HCT116 (cell line): ENCODE data around the gene STEAP4. TPM values are rescaled to one million over a fixed set of nuclear protein-coding genes. Genes with fewer than 3 reads are reported as not detected.

ENCODE experiments used
- ATAC-seq: fragments of 200-7000 bp; cut with Tn5 transposase; 2 replicates; pipeline ENCODE4 v1.9.1; 2020; ENCODE audit warnings: mild to moderate bottlenecking, moderate library complexity
- BruUV-seq: library from RNA; stranded (reverse); fragments of 400-500 nt; replicated peaks from 2 replicates; lab custom pipeline; 2021; lab: Mats Ljungman, UMichigan
- CTCF ChIA-PET: fragments of 300-600 bp; sonication (Branson Sonifier 250); formaldehyde crosslinking; loops from one replicate; lab custom pipeline; 2021; ENCODE audit warnings: antibody characterized with exemption; lab: Charles Lee
- POLR2A ChIA-PET: fragments of 300-600, 350-600 bp; sonication (Branson Sonifier 250); formaldehyde crosslinking; loops from one replicate; lab custom pipeline; 2021; ENCODE audit warnings: antibody characterized with exemption; lab: Charles Lee
- RAD21 ChIA-PET, 2 experiments: fragments of 300-600 bp; sonication (Branson Sonifier 250); formaldehyde crosslinking; loops; one replicate each; lab custom pipeline; 2023; ENCODE audit warnings: low total read pairs in 2 of 2; ENCODE audit not compliant: uncharacterized antibody in 2 of 2, unreplicated experiment in 2 of 2, low non-redundant PET in 1 of 2; lab: Charles Lee
- DNase-seq: peaks from one replicate; pipeline ENCODE4 v3.0.0-alpha.2; 2010; ENCODE audit warnings: low read depth, low spot score
- H2AFZ ChIP-seq: fragments of 200-600 bp; shearing (Covaris generic), sonication (generic); 2 replicates; pipeline ENCODE4 v1.6.1; 2017; ENCODE audit warnings: low read depth, mixed run types, mixed read lengths, antibody characterized with exemption, low read length; ENCODE audit not compliant: poor library complexity, severe bottlenecking
- H3K27ac ChIP-seq: 2 replicates; pipeline ENCODE4 v1.5.1; 2012; ENCODE audit warnings: low read depth, low read length
- H3K27me3 ChIP-seq: fragments of 200-600 bp; sonication (generic); 2 replicates; pipeline ENCODE4 v1.6.1; 2016; ENCODE audit warnings: mixed run types, low read length, mixed read lengths; ENCODE audit not compliant: insufficient read depth
- H3K36me3 ChIP-seq, 2 experiments: fragments of 200-500 bp in 1 of 2; fragments of 200-600 bp in 1 of 2; sonication (Bioruptor generic) in 1 of 2; sonication (generic) in 1 of 2; 2 replicates each; pipeline versions ENCODE4 v1.5.1 to v1.6.1; 2014 to 2016; ENCODE audit warnings: low read length in 2 of 2, inconsistent platforms in 1 of 2, mixed read lengths in 1 of 2, mixed run types in 1 of 2; ENCODE audit not compliant: insufficient read depth in 2 of 2, control insufficient read depth in 1 of 2
- H3K4me1 ChIP-seq, 2 experiments: fragments of 200-600 bp in 1 of 2; sonication (generic) in 1 of 2; 2 replicates each; pipeline versions ENCODE4 v1.5.1 to v1.6.1; 2012 to 2017; ENCODE audit warnings: low read length in 2 of 2, inconsistent platforms in 1 of 2, mild to moderate bottlenecking in 1 of 2, mixed read lengths in 1 of 2, mixed run types in 1 of 2, moderate library complexity in 1 of 2; ENCODE audit not compliant: insufficient read depth in 2 of 2, control insufficient read depth in 1 of 2
- H3K4me2 ChIP-seq: fragments of 200-600 bp; sonication (generic); 2 replicates; pipeline ENCODE4 v1.6.1; 2017; ENCODE audit warnings: mixed run types, low read length, mixed read lengths
- H3K4me3 ChIP-seq, 2 experiments: fragments of 200-600 bp in 1 of 2; sonication (generic) in 1 of 2; replicated peaks in 1 of 2; 2 replicates each; pipeline ENCODE4 v1.5.1; 2011 to 2016; ENCODE audit warnings: low read length in 2 of 2, control low read depth in 1 of 2, low read depth in 1 of 2, mild to moderate bottlenecking in 1 of 2, mixed read lengths in 1 of 2, mixed run types in 1 of 2
- H3K79me2 ChIP-seq: fragments of 200-600 bp; sonication (generic); 2 replicates; pipeline ENCODE4 v1.6.1; 2017; ENCODE audit warnings: mild to moderate bottlenecking, mixed run types, low read length, moderate library complexity, mixed read lengths; ENCODE audit not compliant: insufficient read depth
- H3K9ac ChIP-seq: fragments of 200-600 bp; sonication (generic); 2 replicates; pipeline ENCODE4 v1.6.1; 2016; ENCODE audit warnings: low read length, mixed read lengths
- H3K9me2 ChIP-seq: fragments of 200-600 bp; sonication (generic), shearing (Covaris generic); 2 replicates; pipeline ENCODE4 v1.6.1; 2017; ENCODE audit warnings: mixed run types, mild to moderate bottlenecking, moderate library complexity; ENCODE audit not compliant: insufficient read depth
- H3K9me3 ChIP-seq, 2 experiments: fragments of 200-500 bp in 1 of 2; fragments of 200-600 bp in 1 of 2; sonication (Bioruptor generic) in 1 of 2; sonication (generic) in 1 of 2; 2 replicates each; pipeline ENCODE4 v1.6.1; 2014 to 2017; ENCODE audit warnings: low read length in 2 of 2, mixed read lengths in 2 of 2, inconsistent platforms in 1 of 2, low read depth in 1 of 2, mild to moderate bottlenecking in 1 of 2, mixed run types in 1 of 2, moderate library complexity in 1 of 2; ENCODE audit not compliant: control insufficient read depth in 1 of 2, insufficient read depth in 1 of 2
- H4K20me1 ChIP-seq: fragments of 200-600 bp; sonication (generic), shearing (Covaris generic); 2 replicates; pipeline ENCODE4 v1.6.1; 2017; ENCODE audit warnings: mixed run types, mild to moderate bottlenecking, moderate library complexity; ENCODE audit not compliant: insufficient read depth
- CBX3 ChIP-seq: IDR thresholded peaks from 2 replicates; pipeline ENCODE4 v1.6.1; 2012; ENCODE audit warnings: low read depth
- CEBPB ChIP-seq: IDR thresholded peaks from 2 replicates; pipeline ENCODE4 v1.6.1; 2012; ENCODE audit warnings: low read depth
- CTCF ChIP-seq, 3 experiments: fragments of 200-600 bp in 1 of 3; sonication (generic) in 1 of 3; IDR thresholded peaks in 2 of 3; conservative IDR thresholded peaks in 1 of 3; 2 replicates each; pipeline ENCODE4 v1.5.1; 2012 to 2017; ENCODE audit warnings: low read depth in 2 of 3, low read length in 2 of 3, antibody characterized with exemption in 1 of 3, borderline replicate concordance in 1 of 3, control low read depth in 1 of 3, mild to moderate bottlenecking in 1 of 3, mixed read lengths in 1 of 3, mixed run types in 1 of 3, moderate library complexity in 1 of 3; ENCODE audit not compliant: insufficient read depth in 1 of 3
- ELF1 ChIP-seq: IDR thresholded peaks from 2 replicates; pipeline ENCODE4 v1.6.1; 2012; ENCODE audit warnings: low read depth, borderline replicate concordance
- EZH2 ChIP-seq: fragments of 200-600 bp; sonication (generic); IDR thresholded peaks from 2 replicates; pipeline ENCODE4 v1.6.1; 2017; ENCODE audit warnings: antibody characterized with exemption, mixed run types
- FOSL1 ChIP-seq: IDR thresholded peaks from 2 replicates; pipeline ENCODE4 v1.6.1; 2012; ENCODE audit warnings: low read depth
- POLR2A ChIP-seq: IDR thresholded peaks from 2 replicates; pipeline ENCODE4 v1.7.0; 2011; ENCODE audit warnings: borderline replicate concordance; ENCODE audit not compliant: insufficient read depth, insufficient read length; ENCODE audit errors: extremely low read depth
- RAD21 ChIP-seq: IDR thresholded peaks from 2 replicates; pipeline ENCODE4 v1.6.1; 2012; ENCODE audit warnings: low read depth, mild to moderate bottlenecking
- REST ChIP-seq: IDR thresholded peaks from 2 replicates; pipeline ENCODE4 v1.6.1; 2012; ENCODE audit warnings: low read depth
- ZBTB33 ChIP-seq: IDR thresholded peaks from 2 replicates; pipeline ENCODE4 v1.6.1; 2011; ENCODE audit warnings: mild to moderate bottlenecking, low read length, moderate library complexity; ENCODE audit not compliant: insufficient replicate concordance; ENCODE audit errors: extremely low read depth
- ZNF274 ChIP-seq: fragments of 200-500 bp; sonication (Bioruptor generic); IDR thresholded peaks from 2 replicates; pipeline ENCODE4 v1.6.1; 2014; ENCODE audit warnings: mild to moderate bottlenecking, low read depth, low read length, inconsistent platforms
- intact Hi-C: fragments of 100-400 bp; cut with micrococcal nuclease; formaldehyde crosslinking; loops from 2 replicates; pipeline ENCODE4 v1.10.0; 2022
- total RNA-seq: library from RNA; stranded (reverse); gene quantifications from one replicate; pipeline ENCODE4 v1.2.1, GENCODE V29; 2021; ENCODE audit not compliant: unreplicated experiment

STEAP4 gene
- total RNA-seq, 1 experiment from 2014 or later: 0.15 TPM

GRCh38 chr7:88279323-88279722, 27.4 kb downstream of the STEAP4 start:
- intact Hi-C loops: no loop called here
- H3K9me2 ChIP-seq: no peaks in the 10 kb centered on the region
- no peak overlapping the region for H3K27ac ChIP-seq
- ATAC-seq (no peak), DNase-seq (no peak)
- no peaks in the 10 kb centered on the region for H3K9me3 ChIP-seq
- H3K27me3 ChIP-seq: no peaks in the 10 kb centered on the region
- H3K4me1 ChIP-seq: no peaks in the 10 kb centered on the region
- ChIA-PET POLR2A (no interaction called here), CTCF (no interaction called here), RAD21 (no interaction called here)
- no peaks in the 10 kb centered on the region for H3K36me3 ChIP-seq
- H2AFZ ChIP-seq: no peak overlapping the region
- H3K4me3 ChIP-seq: no peak overlapping the region
- BruUV-seq: no TSS peak
- no peaks in the 10 kb centered on the region for H3K79me2 ChIP-seq
- H3K4me2 ChIP-seq: no peak overlapping the region
- H3K9ac ChIP-seq: no peak overlapping the region
- no peak for TF ChIP-seq ZBTB33
- no peak for TF ChIP-seq POLR2A
- TF ChIP-seq REST: no peak
- no peak for TF ChIP-seq ELF1
- no peak for TF ChIP-seq CBX3
- TF ChIP-seq EZH2: no peak
- no peak for TF ChIP-seq CEBPB
- TF ChIP-seq FOSL1: no peak
- TF ChIP-seq CTCF (IDR thresholded peaks at IDR 0.05 in 2 of 3, conservative IDR thresholded peaks at IDR 0.05 in 1 of 3; ENCODE audit: borderline replicate concordance in 1 of 3, insufficient read depth in 1 of 3, low read depth in 2 of 3, low read length in 2 of 3): no peak
- no peak for TF ChIP-seq ZNF274
- TF ChIP-seq RAD21: no peak
- no peaks in the 10 kb centered on the region for H4K20me1 ChIP-seq
